ENCODE data around the gene AGAP1. TPM values are rescaled to one million over a fixed set of nuclear protein-coding genes. Genes with fewer than 3 reads are reported as not detected.

AGAP1 gene
- polyA plus RNA-seq, 1 experiment, result 12.4 TPM

GRCh38 chr2:236175548-236176150 lies 681.8 kb downstream of the AGAP1 start:
- H3K27ac ChIP-seq (ENCODE audit: low read depth, low read length), result no peak overlapping the region
- peaks cover 16% of the 10 kb centered on the region; the same call in 1 of the 2 replicates for H3K9me3 ChIP-seq (ENCODE audit: control insufficient read depth, insufficient read depth, low read length)
- no peak for TF ChIP-seq CTCF (IDR thresholded peaks at IDR 0.05; ENCODE audit: low read depth, low read length)
- ChIA-PET CTCF (interaction anchor here (0.7 to 12.7 kb wide), 7 partner anchors 9 to 409 kb away, joined by 3 to 368 read pairs (median 5); no protein-coding TSS in a partner anchor), POLR2A (no interaction called here)
- peaks cover 62% of the 10 kb centered on the region for H3K27me3 ChIP-seq (ENCODE audit: control insufficient read depth, insufficient read depth, low read length)
- H3K4me3 ChIP-seq (ENCODE audit: low read depth, low read length), result no peak overlapping the region
- no peak for DNase-seq (ENCODE audit: low read depth, low spot score)

GRCh38 chr2:236176417-236176816 lies 682.6 kb downstream of the AGAP1 start:
- ChIA-PET POLR2A (no interaction called here), CTCF (interaction anchor here (0.7 to 12.7 kb wide), 10 partner anchors 10 to 417 kb away, joined by 3 to 368 read pairs (median 5); no protein-coding TSS in a partner anchor)
- H3K27me3 ChIP-seq (ENCODE audit: control insufficient read depth, insufficient read depth, low read length), result peaks cover 54% of the 10 kb centered on the region
- TF ChIP-seq CTCF (IDR thresholded peaks at IDR 0.05; ENCODE audit: low read depth, low read length), result peak; percentile 66
- DNase-seq (ENCODE audit: low read depth, low spot score), result no peak
- no peak overlapping the region for H3K4me3 ChIP-seq (ENCODE audit: low read depth, low read length)
- peaks cover 14% of the 10 kb centered on the region; the same call in 1 of the 2 replicates for H3K9me3 ChIP-seq (ENCODE audit: control insufficient read depth, insufficient read depth, low read length)
- no peak overlapping the region for H3K27ac ChIP-seq (ENCODE audit: low read depth, low read length)

GRCh38 chr2:236176951-236177350 lies 683.1 kb downstream of the AGAP1 start:
- no peak for DNase-seq (ENCODE audit: low read depth, low spot score)
- POLR2A ChIA-PET, result no interaction called here
- peaks cover 12% of the 10 kb centered on the region; the same call in 1 of the 2 replicates for H3K9me3 ChIP-seq (ENCODE audit: control insufficient read depth, insufficient read depth, low read length)
- CTCF ChIA-PET, result interaction anchor here (0.5 to 12.7 kb wide), 10 partner anchors 8 to 417 kb away, joined by 3 to 368 read pairs (median 6); no protein-coding TSS in a partner anchor
- no peak overlapping the region for H3K27ac ChIP-seq (ENCODE audit: low read depth, low read length)
- H3K4me3 ChIP-seq (ENCODE audit: low read depth, low read length), result no peak overlapping the region
- no peak for TF ChIP-seq CTCF (IDR thresholded peaks at IDR 0.05; ENCODE audit: low read depth, low read length)
- H3K27me3 ChIP-seq (ENCODE audit: control insufficient read depth, insufficient read depth, low read length), result peaks cover 49% of the 10 kb centered on the region

- POLR2A ChIA-PET, result no interaction called here
- DNase-seq (ENCODE audit: low read depth, low spot score), result no peak
Observed at GRCh38 chr2:236177604-236177966, 683.7 kb downstream of the AGAP1 start.

More at GRCh38 chr2:236177604-236177966, 683.7 kb downstream of the AGAP1 start:
- TF ChIP-seq CTCF (IDR thresholded peaks at IDR 0.05; ENCODE audit: low read depth, low read length), result peak; percentile 38; the same call in 1 of the 2 replicates
- CTCF ChIA-PET, result interaction anchor here (0.5 to 12.7 kb wide), 22 partner anchors 8 to 418 kb away, joined by 3 to 368 read pairs (median 4); no protein-coding TSS in a partner anchor
- H3K27me3 ChIP-seq (ENCODE audit: control insufficient read depth, insufficient read depth, low read length), result peaks cover 43% of the 10 kb centered on the region
- no peak overlapping the region for H3K27ac ChIP-seq (ENCODE audit: low read depth, low read length)
- H3K9me3 ChIP-seq (ENCODE audit: control insufficient read depth, insufficient read depth, low read length), result peaks cover 11% of the 10 kb centered on the region; the same call in 1 of the 2 replicates
- H3K4me3 ChIP-seq (ENCODE audit: low read depth, low read length), result no peak overlapping the region; the same call in 1 of the 2 replicates

All from AG04450 (cell line).